Ureter (tissue), 1 donor: ENCODE results near the gene KDM2B. TPM values are rescaled to one million over a fixed set of nuclear protein-coding genes. Genes with fewer than 3 reads are reported as not detected.
"Not testable (repeated sequence)": the region's sequence is repeated elsewhere in the genome, so short reads cannot be mapped to it uniquely, and the experiment has no call there.

Experiments
- DNase-seq: peaks from one replicate; pipeline ENCODE4 v3.0.0-alpha.2; 2020; ENCODE audit warnings: low spot score
- total RNA-seq: library from RNA; stranded (reverse); gene quantifications from one replicate; pipeline ENCODE4 v1.2.4, GENCODE V29; 2023
- donor health status: DM: yes; HTN: yes; CAD: no.

The KDM2B gene
- total RNA-seq, 1 donor from 2014 or later: 23.7 TPM

DNA sequence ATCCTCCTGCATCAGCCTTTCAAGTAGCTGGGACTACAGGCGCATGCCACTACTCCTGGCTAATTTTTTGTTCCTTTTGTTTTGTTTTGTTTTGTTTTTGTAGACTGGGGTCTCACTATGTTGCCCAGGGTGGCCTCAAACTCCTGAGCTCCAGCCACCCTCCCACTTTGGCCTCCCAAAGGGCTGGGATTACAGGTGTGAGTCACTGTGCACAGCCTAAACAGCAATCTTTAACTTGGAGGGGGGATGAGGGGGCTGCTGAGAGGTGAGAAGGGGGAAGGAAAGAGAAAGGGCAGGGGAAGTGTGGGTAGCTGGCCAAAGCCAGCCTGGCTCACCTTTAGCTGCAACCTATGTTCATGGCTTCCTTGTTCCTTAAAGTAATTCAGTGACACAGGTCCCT is 77.4 kb downstream of the KDM2B start:
- DNase-seq: no peak

GRCh38 chr12:121501946-121502345 is 78.9 kb downstream of the KDM2B start:
- no peak for DNase-seq

DNA sequence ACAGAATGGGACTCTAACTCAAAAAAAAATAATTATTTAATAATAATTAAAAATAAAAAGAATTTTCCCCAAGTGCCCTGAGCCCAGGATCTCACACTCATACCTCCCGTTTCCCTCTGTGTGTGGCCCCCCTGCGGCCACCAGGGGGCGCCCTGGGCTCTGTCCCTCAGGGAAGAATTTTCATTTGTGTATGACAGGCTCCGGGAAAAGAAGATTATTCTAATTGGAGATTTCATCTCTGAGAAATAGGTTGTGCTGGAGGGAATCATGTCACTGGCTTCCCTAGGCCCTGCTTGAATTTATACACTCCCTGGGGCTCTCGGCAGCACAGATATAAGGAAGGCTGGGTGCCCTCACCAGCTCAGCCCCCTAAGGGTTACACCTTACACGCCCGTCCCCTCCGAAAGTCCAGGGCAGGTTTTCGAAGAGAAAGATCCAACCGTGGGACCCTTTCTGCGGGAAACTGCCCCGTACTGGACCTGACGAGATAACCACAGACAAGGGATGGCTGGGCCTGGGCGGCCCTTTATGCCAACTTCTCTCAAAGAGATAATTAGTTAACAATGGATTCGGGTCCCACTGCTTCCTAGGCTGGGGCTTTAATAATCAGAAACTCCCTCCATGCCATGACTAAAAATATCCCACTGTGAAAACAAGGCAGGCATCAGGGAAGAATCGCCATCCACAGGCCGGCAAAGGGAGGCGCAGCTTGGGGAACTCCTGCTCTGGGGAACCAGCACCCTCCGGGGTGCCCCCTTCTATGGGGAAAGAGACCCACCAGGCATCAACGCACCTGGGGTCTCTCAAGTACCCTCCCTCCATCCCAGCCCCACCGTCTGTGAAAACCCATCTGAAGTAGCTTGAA is 80.7 kb downstream of the KDM2B start:
- peak; percentile 78 for DNase-seq

DNA sequence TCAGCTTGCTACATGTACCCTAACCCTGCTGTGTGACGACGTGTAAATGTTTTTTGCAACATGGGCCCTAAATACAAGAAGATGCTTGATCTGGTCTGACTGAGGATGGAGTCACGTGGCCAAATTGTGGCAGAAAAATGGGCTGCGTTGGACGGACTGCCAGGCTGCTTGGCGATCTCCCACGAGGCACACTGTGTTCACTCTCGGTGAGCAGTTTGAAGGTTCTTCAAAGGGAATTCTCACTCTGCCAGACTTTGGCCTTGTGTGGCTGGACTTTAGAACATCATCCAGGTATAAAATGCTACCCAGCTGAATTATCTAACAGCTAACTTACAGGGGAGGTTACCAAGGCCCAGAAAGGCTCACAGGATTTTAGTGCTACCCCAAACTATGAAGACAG is 85.1 kb downstream of the KDM2B start:
- no peak for DNase-seq

- DNase-seq: no peak
These were observed 86.6 kb downstream of the KDM2B start for GRCh38 chr12:121494093-121494787.

- no peak for DNase-seq
These were observed 90.2 kb downstream of the KDM2B start for GRCh38 chr12:121490401-121491281.

DNA sequence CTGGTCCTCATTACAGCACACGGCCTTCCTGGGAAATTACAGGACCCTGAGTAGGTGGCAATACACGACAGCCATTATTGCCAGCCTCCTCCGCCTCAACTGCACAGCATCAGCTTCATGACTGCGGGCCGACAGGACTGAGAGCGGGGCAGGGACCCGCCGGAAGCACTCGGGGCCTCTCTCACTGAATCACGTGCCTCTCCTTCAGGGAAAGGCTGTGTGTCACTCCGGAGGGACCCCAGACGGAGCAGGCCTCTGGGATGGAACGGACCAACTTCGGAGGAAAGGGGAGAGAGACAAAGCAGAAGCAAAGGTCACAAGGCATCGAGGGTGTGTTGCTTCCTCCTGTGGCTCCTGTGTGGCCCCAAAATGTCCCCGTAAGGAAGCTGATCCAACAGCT is 90.9 kb downstream of the KDM2B start:
- no peak for DNase-seq

DNA sequence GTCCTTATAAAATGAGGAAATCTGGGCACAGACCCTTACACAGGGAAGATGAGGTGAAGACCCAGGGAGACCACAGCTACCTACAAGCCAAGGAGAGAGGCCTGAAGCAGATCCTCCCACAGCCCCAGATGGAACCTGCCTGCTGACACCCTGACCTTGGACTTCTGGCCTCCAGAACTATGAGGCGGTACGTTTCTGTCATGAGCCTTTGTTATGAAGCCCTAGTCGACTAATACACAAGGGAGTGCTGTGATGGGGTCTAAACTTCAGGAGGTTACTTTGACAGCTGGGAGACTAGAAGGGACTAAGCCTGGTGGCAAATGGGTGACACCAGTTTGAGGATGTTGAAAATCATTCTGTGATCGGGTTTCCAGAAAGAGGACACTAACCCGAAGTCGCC is 95.9 kb downstream of the KDM2B start:
- DNase-seq: no peak

- not testable (repeated sequence) for DNase-seq
These were observed 96.3 kb downstream of the KDM2B start for GRCh38 chr12:121484564-121484963.

DNA sequence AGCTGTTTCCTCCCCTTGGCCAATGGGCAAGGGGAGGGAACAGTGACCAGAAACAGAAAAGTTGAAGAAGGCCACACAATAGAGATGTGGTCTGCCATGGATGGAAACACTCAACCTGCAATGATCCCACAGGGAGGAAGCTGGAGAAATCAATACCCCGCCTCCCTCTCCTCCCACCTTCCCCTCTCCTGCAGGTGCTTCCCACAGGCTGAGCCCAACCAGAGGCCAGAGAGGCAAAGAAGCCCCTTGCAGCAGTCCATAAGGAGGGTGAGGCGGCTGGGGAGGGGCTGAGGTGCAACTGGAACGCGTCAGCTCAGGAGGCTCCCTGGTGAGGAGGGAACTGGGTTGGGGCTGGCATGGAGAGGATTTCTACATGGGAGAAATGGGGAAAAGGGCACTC is 96.9 kb downstream of the KDM2B start:
- DNase-seq: no peak

GRCh38 chr12:121476477-121476876 is 104.3 kb downstream of the KDM2B start:
- no peak for DNase-seq

- DNase-seq: no peak
These were observed 105.5 kb downstream of the KDM2B start for GRCh38 chr12:121475279-121475678.

DNA sequence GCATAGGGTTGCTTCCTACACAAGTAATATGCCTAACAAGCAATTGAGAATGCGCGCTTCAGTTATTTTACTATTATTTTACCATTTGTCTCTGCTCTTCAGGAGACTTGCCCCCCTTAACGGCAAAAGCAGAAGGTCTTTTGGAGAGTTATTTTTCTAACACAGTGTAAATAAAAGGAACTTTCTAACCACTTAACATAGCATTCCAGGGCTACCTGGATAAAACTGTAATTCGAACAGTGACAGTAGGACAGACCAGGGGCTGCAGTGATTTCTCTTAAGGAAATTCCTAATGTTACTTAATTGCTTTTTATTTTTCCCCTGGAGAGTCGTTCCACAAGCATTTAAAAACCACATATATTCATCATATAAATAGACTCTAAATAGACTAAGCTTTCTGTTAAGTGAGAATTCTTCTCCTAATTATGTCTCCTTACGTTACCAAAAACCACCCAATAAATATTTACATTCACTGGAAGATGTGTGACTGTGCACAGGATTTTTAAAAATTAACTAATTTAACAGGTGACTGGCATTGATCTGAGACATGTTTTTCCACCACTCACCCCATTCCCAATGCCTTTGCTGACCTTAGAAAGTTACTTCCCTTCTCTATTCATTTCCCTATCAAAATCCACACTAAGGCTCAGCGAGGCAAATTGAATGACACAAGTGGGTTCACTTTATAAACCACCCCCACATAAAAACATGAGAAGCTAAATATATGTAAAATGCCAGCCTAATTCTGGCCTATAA is 108.5 kb downstream of the KDM2B start:
- no peak for DNase-seq

DNA sequence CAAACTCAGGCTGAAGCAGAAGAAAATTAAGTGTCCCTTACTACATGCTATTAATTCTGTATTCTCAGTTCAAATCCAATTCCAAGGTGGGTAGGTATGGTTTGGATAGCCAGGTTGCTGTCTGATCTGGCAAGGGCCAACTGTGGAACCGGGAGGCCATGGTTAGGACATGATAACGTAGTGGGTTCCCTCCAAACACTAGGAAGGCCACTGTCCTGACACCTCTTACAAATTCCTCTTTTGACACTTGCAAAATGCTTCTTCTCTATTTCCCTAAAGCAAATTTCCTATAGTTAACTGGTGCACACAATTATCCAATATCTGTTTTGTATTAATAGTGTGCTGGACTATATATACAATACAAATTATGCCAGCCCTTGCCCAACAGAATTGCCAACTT is 110.1 kb downstream of the KDM2B start:
- DNase-seq: no peak

DNA sequence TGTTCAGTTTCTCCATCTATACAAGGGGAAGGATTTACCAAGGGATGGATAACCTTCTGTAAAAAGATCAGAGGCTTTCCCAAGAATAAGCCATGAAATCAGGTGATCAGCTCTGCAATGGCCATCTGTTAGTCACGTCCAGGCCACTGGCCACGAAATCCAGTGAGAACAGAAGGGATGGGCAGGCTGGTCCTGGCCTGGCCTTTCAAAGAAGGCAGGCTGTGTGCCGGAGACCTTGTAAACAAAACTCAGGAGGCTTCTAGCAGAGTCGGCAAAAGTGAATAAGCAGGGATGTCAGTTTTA is 112.4 kb downstream of the KDM2B start:
- no peak for DNase-seq

- peak; percentile 62 for DNase-seq
These were observed 113.0 kb downstream of the KDM2B start for GRCh38 chr12:121467638-121468498.

DNA sequence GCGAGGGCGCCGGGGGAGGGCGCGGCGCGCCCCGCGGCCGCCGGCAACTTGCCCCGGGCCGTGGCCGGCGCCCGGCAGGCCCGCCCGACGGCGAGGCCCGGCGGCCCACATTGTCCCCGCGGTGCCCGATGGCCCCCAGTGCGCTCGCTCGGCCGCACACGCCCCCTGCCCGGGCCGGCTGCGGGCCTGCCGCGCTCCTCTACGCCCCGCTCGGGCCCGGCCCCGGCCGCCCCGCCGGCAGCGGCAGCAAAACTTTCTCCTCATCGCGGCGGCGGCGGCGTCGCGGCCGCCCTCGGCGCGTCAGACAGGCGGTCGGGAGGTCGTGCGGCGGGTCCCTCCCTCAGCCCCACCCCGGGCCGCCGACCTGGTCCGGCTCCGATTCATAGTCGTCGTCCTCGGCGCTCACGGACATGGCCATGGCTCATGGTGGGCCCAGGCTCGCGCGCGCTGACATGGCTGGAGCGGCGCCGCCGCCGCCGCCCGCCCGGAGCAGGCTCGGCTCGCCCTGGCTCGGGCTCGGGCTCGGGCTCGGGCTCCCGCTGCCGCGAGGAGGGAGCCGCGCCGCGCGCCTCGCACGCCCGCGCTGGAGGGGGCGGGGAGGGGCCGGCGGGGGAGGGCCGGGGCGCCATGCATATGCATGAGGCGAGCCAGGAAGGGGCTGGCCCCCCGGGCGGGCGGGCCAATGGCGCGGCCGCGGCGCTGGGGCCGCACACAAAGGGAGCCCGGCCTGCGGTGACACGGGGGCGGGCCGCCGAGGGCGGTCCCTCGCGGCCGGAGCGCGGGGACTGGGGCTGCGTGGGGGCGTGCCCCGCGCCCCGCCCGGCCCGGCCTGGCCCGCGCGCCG is 113.8 kb downstream of the KDM2B start:
- DNase-seq: peak; percentile 88

- no peak for DNase-seq
These were observed 114.7 kb downstream of the KDM2B start for GRCh38 chr12:121465921-121466793.

DNA sequence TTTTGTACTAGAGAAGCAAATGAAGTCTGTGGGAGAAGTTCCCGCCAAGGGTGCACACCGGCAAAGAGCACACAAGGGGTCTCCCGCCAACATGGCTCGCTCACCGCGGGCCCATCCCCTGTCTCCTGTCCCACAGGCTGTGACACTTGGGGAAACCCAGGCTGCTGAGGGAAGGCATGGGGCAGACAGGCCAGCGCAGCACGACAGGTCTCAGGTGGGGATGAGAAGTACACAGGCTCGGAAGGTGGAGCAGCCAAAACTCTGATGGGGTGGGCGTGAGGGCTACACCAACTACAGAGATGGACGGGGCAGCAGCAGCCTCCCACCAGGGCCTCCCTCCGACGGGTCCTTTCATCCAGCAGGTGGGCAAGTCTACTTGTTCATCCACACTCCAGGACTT is 116.5 kb downstream of the KDM2B start:
- no peak for DNase-seq
